ENCODE results near the gene SLC2A4.

- TF ChIP-seq ZNF274 (IDR thresholded peaks at IDR 0.05; ENCODE audit: low read depth, low read length) (no peak), YY1 (IDR thresholded peaks at IDR 0.05; ENCODE audit: insufficient read depth, insufficient read length) (no peak)
These were observed 34.7 kb upstream of the SLC2A4 start for GRCh38 chr17:7246779-7247178.
